T47D (cell line): ENCODE measurements around the gene SLC39A13.
"Not testable (repeated sequence)": the region's sequence is repeated elsewhere in the genome, so short reads cannot be mapped to it uniquely, and the experiment has no call there.

Experiments used
- DNase-seq, 2 experiments: peaks; one replicate each; pipeline versions ENCODE4 v3.0.0 to v3.0.0-alpha.2; 2011 to 2012; ENCODE audit warnings: low read depth in 1 of 2, low spot score in 1 of 2
- JUND ChIP-seq: IDR thresholded peaks from 2 replicates; pipeline ENCODE4 v1.6.1; 2012; ENCODE audit warnings: low read depth
- in situ Hi-C: cut with HindIII; loops from 2 replicates; pipeline ENCODE4 v1.10.0; 2016; ENCODE audit warnings: low sequenced_read_pairs, low pct_unique_long_range_greater_than_20kb

Gene SLC39A13

GRCh38 chr11:47443817-47444216 lies 35.4 kb downstream of the SLC39A13 start:
- TF ChIP-seq JUND = no peak
- DNase-seq = no peak
- in situ Hi-C loops = no loop called here

DNA sequence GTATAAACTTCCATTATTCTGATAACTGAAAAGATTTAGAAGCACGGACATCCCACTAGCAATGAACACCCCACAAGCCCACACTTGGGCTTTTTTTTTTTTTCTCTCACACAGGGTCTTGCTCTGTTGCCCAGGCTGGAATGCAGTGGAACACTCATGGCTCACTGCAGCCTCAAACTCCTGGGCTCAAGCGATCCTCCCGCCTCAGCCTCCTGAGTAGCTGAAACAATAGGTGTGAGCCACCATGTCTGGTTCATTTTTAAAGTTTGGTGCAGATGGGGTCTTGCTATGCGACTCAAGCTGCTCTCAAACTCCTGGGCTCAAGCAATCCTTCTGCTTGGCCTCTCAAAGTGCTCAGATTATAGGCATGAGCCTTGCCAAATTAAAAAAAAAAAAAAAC lies 37.5 kb downstream of the SLC39A13 start:
- in situ Hi-C loops = no loop called here
- TF ChIP-seq JUND = no peak
- no peak for DNase-seq

DNA sequence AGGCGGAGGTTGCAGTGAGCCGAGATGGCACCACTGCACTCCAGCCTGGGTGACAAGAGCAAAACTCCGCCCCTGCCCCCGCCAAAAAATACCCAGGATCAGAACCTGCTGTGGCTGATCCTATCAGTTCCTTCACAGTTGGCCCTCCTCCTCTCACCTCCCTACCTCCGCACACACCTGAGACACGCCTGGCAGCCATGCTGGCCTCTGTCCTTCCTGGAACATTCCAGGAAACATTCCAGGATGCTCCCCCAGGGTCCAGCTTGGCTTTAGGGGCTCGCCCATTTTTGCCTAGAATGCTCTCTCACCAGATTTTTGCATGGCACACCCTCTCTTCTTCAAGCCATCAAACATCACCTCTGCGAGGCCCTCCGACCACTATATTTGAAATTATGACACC lies 38.4 kb downstream of the SLC39A13 start:
- no peak for TF ChIP-seq JUND
- in situ Hi-C loops = no loop called here
- DNase-seq = no peak

GRCh38 chr11:47447906-47448305 lies 39.5 kb downstream of the SLC39A13 start:
- in situ Hi-C loops = no loop called here
- DNase-seq = no peak
- TF ChIP-seq JUND = no peak

DNA sequence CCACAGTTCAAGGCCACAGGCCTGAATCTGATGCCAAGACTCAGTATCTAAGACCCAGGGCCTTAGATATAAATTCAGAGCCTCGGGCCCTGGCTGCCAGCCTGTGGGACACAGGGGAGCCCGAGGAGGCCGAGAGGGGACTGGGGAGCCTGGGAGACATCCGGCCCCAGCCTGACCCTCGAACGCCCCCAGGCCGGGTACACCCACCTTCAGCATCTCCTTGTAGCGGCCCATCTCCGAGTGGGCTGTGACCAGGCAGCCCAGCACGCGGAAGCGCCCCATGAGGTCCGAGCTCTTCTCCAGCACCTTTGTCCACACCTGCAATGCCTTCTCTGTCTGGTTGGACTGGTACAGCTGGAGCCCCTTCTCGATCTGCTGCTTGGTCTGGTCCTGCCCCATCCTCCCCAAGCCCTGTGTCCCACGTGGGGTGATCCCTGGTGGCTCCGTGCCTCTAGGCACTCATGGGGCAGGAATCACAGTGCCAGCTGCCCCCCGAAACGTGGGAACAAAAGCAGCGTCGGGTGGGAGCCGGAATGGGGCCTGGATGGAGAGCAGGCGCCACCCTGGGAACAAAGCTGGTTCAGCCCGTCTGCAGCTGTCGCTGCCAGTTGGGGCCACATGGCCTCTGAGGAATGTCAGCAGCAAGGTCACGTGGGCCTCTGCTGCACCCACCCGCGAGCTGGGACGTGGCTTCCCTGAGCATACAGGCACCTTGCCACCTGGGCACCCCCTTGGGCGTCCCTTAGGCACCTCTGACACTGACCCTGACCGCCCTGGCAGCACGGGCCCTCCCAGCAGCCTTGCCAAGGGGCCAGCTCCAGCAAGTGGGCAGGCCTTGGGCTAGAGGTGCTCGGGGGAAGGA lies 40.4 kb downstream of the SLC39A13 start, which contains the start of gene RAPSN:
Gene RAPSN, minus strand, starts transcription at position 571 of the 862 bp plus-strand sequence. Its CDS starts 172 bp downstream, at position 399.
- DNase-seq = no peak
- no peak for TF ChIP-seq JUND
- in situ Hi-C loops = no loop called here

GRCh38 chr11:47449541-47449940 lies 41.2 kb downstream of the SLC39A13 start:
- TF ChIP-seq JUND = no peak
- no peak for DNase-seq
- in situ Hi-C loops = no loop called here

DNA sequence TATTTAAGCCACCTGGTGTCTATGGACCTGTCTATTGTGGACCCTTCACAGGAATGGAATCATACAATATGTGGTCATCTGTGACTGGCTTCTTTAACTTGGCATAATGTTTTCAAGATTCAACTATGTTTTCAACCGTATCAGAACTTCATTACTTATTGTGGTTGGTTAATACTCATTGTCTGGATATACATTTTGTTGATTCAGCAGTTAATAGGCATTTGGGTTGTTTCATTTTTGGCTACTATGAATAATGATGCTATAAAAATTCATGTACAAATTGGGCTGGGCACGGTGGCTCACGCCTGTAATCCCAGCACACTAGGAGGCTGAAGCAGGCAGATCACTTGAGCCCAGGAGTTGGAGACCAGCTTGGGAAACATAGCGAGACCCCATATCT lies 43.0 kb downstream of the SLC39A13 start:
- in situ Hi-C loops = no loop called here
- TF ChIP-seq JUND = no peak
- DNase-seq = no peak

- TF ChIP-seq JUND = no peak
- DNase-seq = no peak
- in situ Hi-C loops = no loop called here
These were observed 43.6 kb downstream of the SLC39A13 start for GRCh38 chr11:47451990-47452389.

DNA sequence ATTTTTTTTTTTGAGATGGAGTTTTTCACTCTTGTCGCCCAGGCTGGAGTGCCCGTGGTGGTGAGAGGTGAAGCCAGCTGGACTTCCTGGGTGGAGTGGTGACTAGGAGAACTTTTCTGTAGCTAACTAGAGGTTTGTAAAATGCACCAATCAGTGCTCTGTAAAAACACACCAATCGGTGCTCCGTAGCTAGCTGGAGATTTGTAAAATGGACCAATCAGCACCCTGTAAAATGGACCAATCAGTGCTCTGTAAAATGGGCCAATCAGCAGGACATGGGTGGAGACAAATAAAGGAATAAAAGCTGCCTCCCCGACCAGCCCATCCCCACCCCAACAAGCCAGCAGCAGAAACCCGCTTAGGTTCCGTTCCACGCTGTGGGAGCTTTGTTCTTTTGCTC lies 45.0 kb downstream of the SLC39A13 start:
- peak in 1 of 2 experiments; percentile 39 for DNase-seq
- no peak for TF ChIP-seq JUND
- in situ Hi-C loops = no loop called here

GRCh38 chr11:47454258-47454671 lies 45.9 kb downstream of the SLC39A13 start:
- DNase-seq = peak; percentile 84 to 93
- in situ Hi-C loops = not testable (repeated sequence)

DNA sequence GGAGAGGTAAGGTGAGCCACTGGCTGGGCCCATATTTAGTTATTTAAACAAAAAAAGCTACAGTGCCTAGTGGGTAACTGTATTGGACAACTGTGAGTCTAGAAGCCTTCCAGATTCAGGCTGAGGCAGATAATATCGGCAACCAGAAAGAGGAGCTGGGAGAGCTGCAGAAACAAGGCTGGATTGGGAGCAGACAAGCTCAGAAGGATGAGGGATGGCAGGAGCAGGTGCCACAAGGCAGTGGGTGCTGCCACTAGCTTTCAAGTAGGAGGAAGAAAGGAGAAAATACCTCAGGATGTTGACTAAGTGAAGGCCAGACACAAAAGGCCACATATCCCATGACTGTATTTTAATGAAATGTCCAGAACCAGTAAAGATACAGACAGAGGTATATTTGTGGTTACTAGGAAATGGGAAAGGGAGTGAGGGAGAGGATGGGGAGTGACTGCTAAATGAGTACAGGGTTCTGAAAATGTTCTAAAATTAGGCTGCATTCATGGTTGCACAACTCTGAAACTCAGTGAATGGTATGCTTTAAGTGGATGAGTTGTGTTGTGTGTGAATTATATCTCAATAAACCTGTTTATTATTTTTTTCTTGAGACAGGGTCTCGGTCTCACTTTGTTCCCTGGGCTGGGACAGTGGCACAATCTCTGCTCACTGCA lies 52.3 kb downstream of the SLC39A13 start:
- in situ Hi-C loops = no loop called here
- no peak for DNase-seq
- no peak for TF ChIP-seq JUND

- in situ Hi-C loops = no loop called here
- DNase-seq = no peak
- TF ChIP-seq JUND = no peak
These were observed 53.5 kb downstream of the SLC39A13 start for GRCh38 chr11:47461876-47462275.

DNA sequence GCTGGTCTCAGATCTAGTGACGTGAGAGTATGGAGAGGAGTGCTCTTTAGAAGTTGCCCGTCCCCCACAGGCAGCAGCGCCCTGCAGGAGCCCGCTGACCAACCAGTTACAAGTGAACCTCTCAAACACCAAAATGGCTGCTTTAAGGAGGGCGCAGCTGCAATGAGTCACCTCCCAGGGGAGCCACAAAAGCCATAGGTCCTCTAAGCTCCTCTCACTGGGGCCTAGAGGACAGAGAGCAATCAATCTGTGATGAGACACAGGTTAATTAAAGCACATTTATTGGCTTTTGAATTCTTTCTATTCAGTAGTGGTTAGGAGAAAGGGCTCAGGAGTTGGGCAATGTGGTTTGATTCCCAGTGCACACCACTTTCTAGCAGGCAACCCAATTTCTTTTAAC lies 56.1 kb downstream of the SLC39A13 start:
- no peak for TF ChIP-seq JUND
- in situ Hi-C loops = no loop called here
- no peak for DNase-seq
